HCT116 (cell line): ENCODE results near the gene IL1R2. TPM values are rescaled to one million over a fixed set of nuclear protein-coding genes. Genes with fewer than 3 reads are reported as not detected.

Experiments used
- ATAC-seq: fragments of 200-7000 bp; cut with Tn5 transposase; 2 replicates; pipeline ENCODE4 v1.9.1; 2020; ENCODE audit warnings: mild to moderate bottlenecking, moderate library complexity
- BruUV-seq: library from RNA; stranded (reverse); fragments of 400-500 nt; replicated peaks from 2 replicates; lab custom pipeline; 2021; lab: Mats Ljungman, UMichigan
- CTCF ChIA-PET: fragments of 300-600 bp; sonication (Branson Sonifier 250); formaldehyde crosslinking; loops from one replicate; lab custom pipeline; 2021; ENCODE audit warnings: antibody characterized with exemption; lab: Charles Lee
- POLR2A ChIA-PET: fragments of 300-600, 350-600 bp; sonication (Branson Sonifier 250); formaldehyde crosslinking; loops from one replicate; lab custom pipeline; 2021; ENCODE audit warnings: antibody characterized with exemption; lab: Charles Lee
- RAD21 ChIA-PET, 2 experiments: fragments of 300-600 bp; sonication (Branson Sonifier 250); formaldehyde crosslinking; loops; one replicate each; lab custom pipeline; 2023; ENCODE audit warnings: low total read pairs in 2 of 2; ENCODE audit not compliant: uncharacterized antibody in 2 of 2, unreplicated experiment in 2 of 2, low non-redundant PET in 1 of 2; lab: Charles Lee
- DNase-seq: peaks from one replicate; pipeline ENCODE4 v3.0.0-alpha.2; 2010; ENCODE audit warnings: low read depth, low spot score
- H2AFZ ChIP-seq: fragments of 200-600 bp; shearing (Covaris generic), sonication (generic); 2 replicates; pipeline ENCODE4 v1.6.1; 2017; ENCODE audit warnings: low read depth, mixed run types, mixed read lengths, antibody characterized with exemption, low read length; ENCODE audit not compliant: poor library complexity, severe bottlenecking
- H3K27ac ChIP-seq: 2 replicates; pipeline ENCODE4 v1.5.1; 2012; ENCODE audit warnings: low read depth, low read length
- H3K27me3 ChIP-seq: fragments of 200-600 bp; sonication (generic); 2 replicates; pipeline ENCODE4 v1.6.1; 2016; ENCODE audit warnings: mixed run types, low read length, mixed read lengths; ENCODE audit not compliant: insufficient read depth
- H3K36me3 ChIP-seq, 2 experiments: fragments of 200-500 bp in 1 of 2; fragments of 200-600 bp in 1 of 2; sonication (Bioruptor generic) in 1 of 2; sonication (generic) in 1 of 2; 2 replicates each; pipeline versions ENCODE4 v1.5.1 to v1.6.1; 2014 to 2016; ENCODE audit warnings: low read length in 2 of 2, inconsistent platforms in 1 of 2, mixed read lengths in 1 of 2, mixed run types in 1 of 2; ENCODE audit not compliant: insufficient read depth in 2 of 2, control insufficient read depth in 1 of 2
- H3K4me1 ChIP-seq, 2 experiments: fragments of 200-600 bp in 1 of 2; sonication (generic) in 1 of 2; 2 replicates each; pipeline versions ENCODE4 v1.5.1 to v1.6.1; 2012 to 2017; ENCODE audit warnings: low read length in 2 of 2, inconsistent platforms in 1 of 2, mild to moderate bottlenecking in 1 of 2, mixed read lengths in 1 of 2, mixed run types in 1 of 2, moderate library complexity in 1 of 2; ENCODE audit not compliant: insufficient read depth in 2 of 2, control insufficient read depth in 1 of 2
- H3K4me2 ChIP-seq: fragments of 200-600 bp; sonication (generic); 2 replicates; pipeline ENCODE4 v1.6.1; 2017; ENCODE audit warnings: mixed run types, low read length, mixed read lengths
- H3K4me3 ChIP-seq, 2 experiments: fragments of 200-600 bp in 1 of 2; sonication (generic) in 1 of 2; replicated peaks in 1 of 2; 2 replicates each; pipeline ENCODE4 v1.5.1; 2011 to 2016; ENCODE audit warnings: low read length in 2 of 2, control low read depth in 1 of 2, low read depth in 1 of 2, mild to moderate bottlenecking in 1 of 2, mixed read lengths in 1 of 2, mixed run types in 1 of 2
- H3K79me2 ChIP-seq: fragments of 200-600 bp; sonication (generic); 2 replicates; pipeline ENCODE4 v1.6.1; 2017; ENCODE audit warnings: mild to moderate bottlenecking, mixed run types, low read length, moderate library complexity, mixed read lengths; ENCODE audit not compliant: insufficient read depth
- H3K9ac ChIP-seq: fragments of 200-600 bp; sonication (generic); 2 replicates; pipeline ENCODE4 v1.6.1; 2016; ENCODE audit warnings: low read length, mixed read lengths
- H3K9me2 ChIP-seq: fragments of 200-600 bp; sonication (generic), shearing (Covaris generic); 2 replicates; pipeline ENCODE4 v1.6.1; 2017; ENCODE audit warnings: mixed run types, mild to moderate bottlenecking, moderate library complexity; ENCODE audit not compliant: insufficient read depth
- H3K9me3 ChIP-seq, 2 experiments: fragments of 200-500 bp in 1 of 2; fragments of 200-600 bp in 1 of 2; sonication (Bioruptor generic) in 1 of 2; sonication (generic) in 1 of 2; 2 replicates each; pipeline ENCODE4 v1.6.1; 2014 to 2017; ENCODE audit warnings: low read length in 2 of 2, mixed read lengths in 2 of 2, inconsistent platforms in 1 of 2, low read depth in 1 of 2, mild to moderate bottlenecking in 1 of 2, mixed run types in 1 of 2, moderate library complexity in 1 of 2; ENCODE audit not compliant: control insufficient read depth in 1 of 2, insufficient read depth in 1 of 2
- H4K20me1 ChIP-seq: fragments of 200-600 bp; sonication (generic), shearing (Covaris generic); 2 replicates; pipeline ENCODE4 v1.6.1; 2017; ENCODE audit warnings: mixed run types, mild to moderate bottlenecking, moderate library complexity; ENCODE audit not compliant: insufficient read depth
- CTCF ChIP-seq, 3 experiments: fragments of 200-600 bp in 1 of 3; sonication (generic) in 1 of 3; IDR thresholded peaks in 2 of 3; conservative IDR thresholded peaks in 1 of 3; 2 replicates each; pipeline ENCODE4 v1.5.1; 2012 to 2017; ENCODE audit warnings: low read depth in 2 of 3, low read length in 2 of 3, antibody characterized with exemption in 1 of 3, borderline replicate concordance in 1 of 3, control low read depth in 1 of 3, mild to moderate bottlenecking in 1 of 3, mixed read lengths in 1 of 3, mixed run types in 1 of 3, moderate library complexity in 1 of 3; ENCODE audit not compliant: insufficient read depth in 1 of 3
- EGR1 ChIP-seq: IDR thresholded peaks from 2 replicates; pipeline ENCODE4 v1.6.1; 2012; ENCODE audit warnings: low read depth
- ELF1 ChIP-seq: IDR thresholded peaks from 2 replicates; pipeline ENCODE4 v1.6.1; 2012; ENCODE audit warnings: low read depth, borderline replicate concordance
- EZH2 ChIP-seq: fragments of 200-600 bp; sonication (generic); IDR thresholded peaks from 2 replicates; pipeline ENCODE4 v1.6.1; 2017; ENCODE audit warnings: antibody characterized with exemption, mixed run types
- EZH2phosphoT487 ChIP-seq: fragments of 200-600 bp; IDR thresholded peaks from 2 replicates; pipeline ENCODE4 v1.6.1; 2018; ENCODE audit warnings: antibody characterized with exemption, borderline replicate concordance
- FOSL1 ChIP-seq: IDR thresholded peaks from 2 replicates; pipeline ENCODE4 v1.6.1; 2012; ENCODE audit warnings: low read depth
- MAX ChIP-seq: IDR thresholded peaks from 2 replicates; pipeline ENCODE4 v1.6.1; 2012
- POLR2A ChIP-seq: IDR thresholded peaks from 2 replicates; pipeline ENCODE4 v1.7.0; 2011; ENCODE audit warnings: borderline replicate concordance; ENCODE audit not compliant: insufficient read depth, insufficient read length; ENCODE audit errors: extremely low read depth
- POLR2AphosphoS5 ChIP-seq: IDR thresholded peaks from 2 replicates; pipeline ENCODE4 v1.6.1; 2011; ENCODE audit warnings: mild to moderate bottlenecking, low read depth, low read length, moderate library complexity
- RAD21 ChIP-seq: IDR thresholded peaks from 2 replicates; pipeline ENCODE4 v1.6.1; 2012; ENCODE audit warnings: low read depth, mild to moderate bottlenecking
- SP1 ChIP-seq: IDR thresholded peaks from 2 replicates; pipeline ENCODE4 v1.6.1; 2012; ENCODE audit warnings: low read depth
- YY1 ChIP-seq: IDR thresholded peaks from 2 replicates; pipeline ENCODE4 v1.6.1; 2011; ENCODE audit warnings: low read length, low read depth, moderate library complexity, mild to moderate bottlenecking; ENCODE audit not compliant: insufficient replicate concordance; ENCODE audit errors: extremely low read depth
- ZFX ChIP-seq: fragments of 450-650 bp; IDR thresholded peaks from 2 replicates; pipeline ENCODE4 v1.6.1; 2017
- ZNF274 ChIP-seq: fragments of 200-500 bp; sonication (Bioruptor generic); IDR thresholded peaks from 2 replicates; pipeline ENCODE4 v1.6.1; 2014; ENCODE audit warnings: mild to moderate bottlenecking, low read depth, low read length, inconsistent platforms
- intact Hi-C: fragments of 100-400 bp; cut with micrococcal nuclease; formaldehyde crosslinking; loops from 2 replicates; pipeline ENCODE4 v1.10.0; 2022
- total RNA-seq: library from RNA; stranded (reverse); gene quantifications from one replicate; pipeline ENCODE4 v1.2.1, GENCODE V29; 2021; ENCODE audit not compliant: unreplicated experiment

Gene IL1R2
- total RNA-seq, 1 experiment from 2014 or later = 0.52 TPM

DNA sequence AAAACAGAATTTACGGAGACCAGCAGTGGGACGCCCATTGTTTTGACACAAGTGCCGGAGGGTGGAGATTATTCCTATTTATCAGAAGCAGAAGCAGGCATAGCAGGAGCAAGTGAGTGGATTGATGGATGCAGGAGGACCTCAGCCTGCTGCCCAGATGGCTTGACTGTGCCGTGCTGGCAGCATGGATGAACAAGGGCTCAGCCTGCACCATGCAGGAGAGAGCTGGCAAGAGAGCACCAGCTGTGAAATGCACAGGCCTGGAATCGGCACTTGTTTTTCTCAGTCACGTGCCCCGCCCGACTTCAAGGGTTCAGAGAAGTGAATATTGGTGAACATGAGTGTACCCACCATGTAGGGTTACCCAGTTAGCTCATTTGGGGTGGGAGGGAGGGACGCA is 4.0 kb downstream of the IL1R2 start:
- H2AFZ ChIP-seq = no peak overlapping the region
- no peak overlapping the region for H3K4me3 ChIP-seq
- intact Hi-C loops = no loop called here
- H3K9ac ChIP-seq = no peak overlapping the region
- no peak overlapping the region for H3K4me2 ChIP-seq
- TF ChIP-seq SP1 = no peak
- TF ChIP-seq EGR1 = no peak
- no peak for TF ChIP-seq MAX
- no peak for TF ChIP-seq YY1
- ATAC-seq = no peak
- H4K20me1 ChIP-seq = no peaks in the 10 kb centered on the region
- CTCF ChIA-PET = interaction anchor here (1.0 to 1.5 kb wide), 2 partner anchors 10 to 245 kb away, joined by 4 read pairs; no protein-coding TSS in a partner anchor
- BruUV-seq = no TSS peak
- no peaks in the 10 kb centered on the region for H3K9me3 ChIP-seq
- peaks cover 0 to 6% of the 10 kb centered on the region in 2 experiments; a peak in 1 of 4 replicates for H3K4me1 ChIP-seq
- H3K36me3 ChIP-seq = no peaks in the 10 kb centered on the region
- RAD21 ChIA-PET = no interaction called here
- H3K79me2 ChIP-seq = no peaks in the 10 kb centered on the region
- H3K9me2 ChIP-seq = no peaks in the 10 kb centered on the region
- DNase-seq = no peak
- H3K27ac ChIP-seq = no peak overlapping the region
- peaks cover 10% of the 10 kb centered on the region; the same call in 1 of the 2 replicates for H3K27me3 ChIP-seq
- POLR2A ChIA-PET = no interaction called here

DNA sequence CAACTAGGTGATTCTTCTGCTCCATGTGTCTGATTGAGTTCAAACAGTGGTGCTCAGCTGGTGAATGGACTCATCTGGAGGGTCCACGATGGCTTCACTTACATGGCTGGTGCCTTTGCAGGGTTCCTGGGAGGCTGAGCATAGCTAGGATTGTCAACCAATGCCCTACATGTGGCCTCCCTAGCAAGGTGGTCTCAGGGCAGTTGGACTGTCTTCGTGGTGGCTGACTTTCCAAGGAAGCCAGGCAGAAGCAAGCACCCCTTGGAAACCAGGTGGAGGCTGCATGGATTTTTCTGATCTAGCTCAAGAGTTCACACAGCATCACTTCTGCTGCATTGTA is 6.8 kb downstream of the IL1R2 start:
- ATAC-seq = no peak
- no peak overlapping the region for H2AFZ ChIP-seq
- no peak overlapping the region for H3K27ac ChIP-seq
- no peaks in the 10 kb centered on the region for H3K36me3 ChIP-seq
- BruUV-seq = no TSS peak
- no peak overlapping the region for H3K4me3 ChIP-seq
- H3K9ac ChIP-seq = no peak overlapping the region
- intact Hi-C loops = no loop called here
- ChIA-PET RAD21 (no interaction called here), CTCF (interaction anchor here (1.1 to 1.3 kb wide), 4 partner anchors 11 to 580 kb away, joined by 3 to 4 read pairs (median 3); no protein-coding TSS in a partner anchor), POLR2A (no interaction called here)
- no peaks in the 10 kb centered on the region for H3K9me2 ChIP-seq
- H4K20me1 ChIP-seq = no peaks in the 10 kb centered on the region
- DNase-seq = no peak
- H3K27me3 ChIP-seq = no peaks in the 10 kb centered on the region
- no peaks in the 10 kb centered on the region for H3K9me3 ChIP-seq
- TF ChIP-seq ELF1 (no peak), POLR2A (no peak), YY1 (no peak), CTCF (IDR thresholded peaks at IDR 0.05 in 2 of 3, conservative IDR thresholded peaks at IDR 0.05 in 1 of 3; ENCODE audit: borderline replicate concordance in 1 of 3, insufficient read depth in 1 of 3, low read depth in 2 of 3, low read length in 2 of 3) (no peak), RAD21 (no peak), EZH2phosphoT487 (no peak), ZNF274 (no peak), EZH2 (no peak), ZFX (no peak), FOSL1 (no peak), EGR1 (no peak), POLR2AphosphoS5 (no peak), MAX (no peak)
- TF ChIP-seq, all 23 proteins: peak for 0
- Histone ChIP-seq H3K4me1 (no peaks in the 10 kb centered on the region; a peak in 1 of 4 replicates), H3K4me2 (no peak overlapping the region), H3K79me2 (no peaks in the 10 kb centered on the region)
